GM12878 (cell line): ENCODE measurements around the gene KCNG1.

ENCODE experiments used
- ATF7 ChIP-seq: fragments of 450-650 bp; IDR thresholded peaks from 2 replicates; pipeline ENCODE4 v1.6.1; 2016; ENCODE audit warnings: low read depth, mild to moderate bottlenecking
- CREM ChIP-seq: IDR thresholded peaks from 2 replicates; pipeline ENCODE4 v1.6.1; 2014; ENCODE audit warnings: antibody characterized with exemption, low read depth
- CTCF ChIP-seq, 3 experiments: IDR thresholded peaks in 2 of 3; conservative IDR thresholded peaks in 1 of 3; 2 replicates each; pipeline ENCODE4 v1.5.1; 2011; ENCODE audit warnings: low read depth in 3 of 3, low read length in 3 of 3, mild to moderate bottlenecking in 3 of 3, control low read depth in 2 of 3, moderate library complexity in 2 of 3, inconsistent platforms in 1 of 3, mixed read lengths in 1 of 3; ENCODE audit not compliant: control insufficient read depth in 2 of 3, insufficient read depth in 1 of 3; ENCODE audit errors: extremely low read depth in 1 of 3
- GATAD2B ChIP-seq: fragments of 450-650 bp; conservative IDR thresholded peaks from 2 replicates; pipeline ENCODE4 v1.6.1; 2017; ENCODE audit warnings: low read depth, mild to moderate bottlenecking, moderate library complexity
- JUNB ChIP-seq: IDR thresholded peaks from 2 replicates; pipeline ENCODE4 v1.6.1; 2016; ENCODE audit warnings: antibody characterized with exemption, mild to moderate bottlenecking
- JUND ChIP-seq: IDR thresholded peaks from 2 replicates; pipeline ENCODE4 v1.6.1; 2012; ENCODE audit warnings: low read depth, mild to moderate bottlenecking, low read length, improper control_type of control experiment, moderate library complexity
- NBN ChIP-seq: fragments of 450-650 bp; IDR thresholded peaks from 2 replicates; pipeline ENCODE4 v1.6.1; 2016
- POLR2A ChIP-seq: IDR thresholded peaks from 2 replicates; pipeline ENCODE4 v1.6.1; 2011; ENCODE audit warnings: low read depth, mild to moderate bottlenecking, low read length
- POLR2AphosphoS5 ChIP-seq: IDR thresholded peaks from 2 replicates; pipeline ENCODE4 v1.6.1; 2011; ENCODE audit warnings: mild to moderate bottlenecking, low read length, inconsistent platforms
- RB1 ChIP-seq: fragments of 450-650 bp; formaldehyde crosslinking; IDR thresholded peaks from 2 replicates; pipeline ENCODE4 v1.6.1; 2017; ENCODE audit warnings: mild to moderate bottlenecking, borderline replicate concordance
- SREBF1 ChIP-seq: IDR thresholded peaks from 2 replicates; pipeline ENCODE4 v1.6.1; 2012; ENCODE audit warnings: mild to moderate bottlenecking, low read length
- TCF7 ChIP-seq: IDR thresholded peaks from 2 replicates; pipeline ENCODE4 v1.6.1; 2014; ENCODE audit warnings: antibody characterized with exemption, borderline replicate concordance
- ZNF274 ChIP-seq: IDR thresholded peaks from one replicate; pipeline ENCODE4 v1.8.0; 2011; ENCODE audit not compliant: insufficient read length, insufficient read depth
- TF ChIP-seq, protein P1 (sequence below): IDR thresholded peaks from 2 replicates; pipeline ENCODE4 v1.6.1; 2012; ENCODE audit warnings: mild to moderate bottlenecking, low read depth, low read length

- TF ChIP-seq ATF7, result no peak
- TF ChIP-seq CTCF (IDR thresholded peaks at IDR 0.05 in 2 of 3, conservative IDR thresholded peaks at IDR 0.05 in 1 of 3; ENCODE audit: control insufficient read depth in 2 of 3, extremely low read depth in 1 of 3, insufficient read depth in 1 of 3, low read depth in 3 of 3, low read length in 3 of 3), result no peak
- TF ChIP-seq ZNF274, result no peak
- no peak for TF ChIP-seq TCF7
- no peak for TF ChIP-seq POLR2AphosphoS5
- no peak for TF ChIP-seq NBN
- TF ChIP-seq JUND, result no peak
- TF ChIP-seq POLR2A, result no peak
- no peak for TF ChIP-seq SREBF1
- TF ChIP-seq CREM, result no peak
- no peak for TF ChIP-seq JUNB
- TF ChIP-seq GATAD2B, result no peak
- TF ChIP-seq RB1, result no peak
- TF ChIP-seq, protein P1, sequence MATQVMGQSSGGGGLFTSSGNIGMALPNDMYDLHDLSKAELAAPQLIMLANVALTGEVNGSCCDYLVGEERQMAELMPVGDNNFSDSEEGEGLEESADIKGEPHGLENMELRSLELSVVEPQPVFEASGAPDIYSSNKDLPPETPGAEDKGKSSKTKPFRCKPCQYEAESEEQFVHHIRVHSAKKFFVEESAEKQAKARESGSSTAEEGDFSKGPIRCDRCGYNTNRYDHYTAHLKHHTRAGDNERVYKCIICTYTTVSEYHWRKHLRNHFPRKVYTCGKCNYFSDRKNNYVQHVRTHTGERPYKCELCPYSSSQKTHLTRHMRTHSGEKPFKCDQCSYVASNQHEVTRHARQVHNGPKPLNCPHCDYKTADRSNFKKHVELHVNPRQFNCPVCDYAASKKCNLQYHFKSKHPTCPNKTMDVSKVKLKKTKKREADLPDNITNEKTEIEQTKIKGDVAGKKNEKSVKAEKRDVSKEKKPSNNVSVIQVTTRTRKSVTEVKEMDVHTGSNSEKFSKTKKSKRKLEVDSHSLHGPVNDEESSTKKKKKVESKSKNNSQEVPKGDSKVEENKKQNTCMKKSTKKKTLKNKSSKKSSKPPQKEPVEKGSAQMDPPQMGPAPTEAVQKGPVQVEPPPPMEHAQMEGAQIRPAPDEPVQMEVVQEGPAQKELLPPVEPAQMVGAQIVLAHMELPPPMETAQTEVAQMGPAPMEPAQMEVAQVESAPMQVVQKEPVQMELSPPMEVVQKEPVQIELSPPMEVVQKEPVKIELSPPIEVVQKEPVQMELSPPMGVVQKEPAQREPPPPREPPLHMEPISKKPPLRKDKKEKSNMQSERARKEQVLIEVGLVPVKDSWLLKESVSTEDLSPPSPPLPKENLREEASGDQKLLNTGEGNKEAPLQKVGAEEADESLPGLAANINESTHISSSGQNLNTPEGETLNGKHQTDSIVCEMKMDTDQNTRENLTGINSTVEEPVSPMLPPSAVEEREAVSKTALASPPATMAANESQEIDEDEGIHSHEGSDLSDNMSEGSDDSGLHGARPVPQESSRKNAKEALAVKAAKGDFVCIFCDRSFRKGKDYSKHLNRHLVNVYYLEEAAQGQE, result no peak
Observed at GRCh38 chr20:50982363-50982762, 40.5 kb downstream of the KCNG1 start.
